HG02642 (cell line): Measurements from ENCODE around the gene CHN2.

Experiments
- ATAC-seq: cut with Tn5 transposase; IDR thresholded peaks from one replicate; pipeline ENCODE4 v1.9.1; 2021; ENCODE audit warnings: mild to moderate bottlenecking; ENCODE audit not compliant: unreplicated experiment, poor library complexity

CHN2 gene

DNA sequence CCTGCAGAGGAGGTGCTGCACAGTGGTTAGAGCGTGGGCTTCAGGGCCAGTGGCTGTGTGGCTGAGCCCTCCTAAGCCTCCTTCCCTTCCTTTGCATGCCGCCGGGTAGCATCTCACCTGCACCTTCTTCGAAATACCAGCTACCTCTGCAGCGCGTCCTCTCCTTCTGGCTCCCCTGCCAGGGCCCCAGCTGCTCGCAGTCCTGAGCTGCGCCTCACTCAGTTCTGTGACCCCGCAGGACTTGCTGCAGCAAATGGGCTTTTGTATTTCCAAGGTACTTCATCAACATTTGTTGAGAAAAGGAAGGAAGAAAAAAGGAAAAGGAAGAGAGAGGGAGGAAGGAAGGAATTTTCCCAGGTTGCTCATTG, 222.3 kb downstream of the CHN2 start:
- ATAC-seq = no peak

DNA sequence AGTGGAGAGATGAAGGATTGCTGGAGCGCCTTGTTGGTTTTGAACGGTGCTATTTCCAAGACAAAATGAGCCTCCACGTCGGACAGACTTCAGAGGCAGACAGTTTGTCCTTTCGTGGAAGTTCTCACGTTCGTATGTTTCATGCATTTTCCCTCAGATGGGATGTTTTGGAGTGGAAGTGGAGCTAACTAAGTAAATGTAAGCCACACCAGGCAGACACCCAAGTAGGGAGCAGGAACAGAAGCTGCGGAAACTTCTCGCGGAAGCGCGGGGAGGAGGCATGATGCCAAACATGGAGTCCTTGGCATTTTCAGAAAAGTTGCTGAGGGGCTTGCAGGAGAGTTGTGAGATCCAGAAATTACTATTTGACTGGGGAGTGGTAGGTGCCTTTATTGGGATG, 223.5 kb downstream of the CHN2 start:
- ATAC-seq = no peak

DNA sequence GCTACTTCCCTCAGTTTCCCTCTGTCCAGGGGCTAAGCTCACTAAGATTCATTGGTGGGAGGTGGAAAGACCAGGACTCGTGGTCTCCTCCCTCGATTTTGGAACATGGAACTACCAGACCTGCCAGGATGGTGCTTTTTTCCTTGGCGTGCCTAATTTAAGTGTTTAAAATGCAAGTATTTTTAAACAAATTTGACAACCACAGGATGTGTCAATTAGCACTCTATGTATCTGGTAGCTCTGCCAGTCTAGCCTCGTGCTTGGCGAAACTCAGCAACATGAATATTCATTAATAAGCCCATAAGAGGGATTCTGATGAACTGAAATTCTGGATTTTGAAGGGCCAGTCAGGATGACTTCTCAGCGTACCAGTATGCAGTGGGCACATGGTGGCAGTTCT, 224.1 kb downstream of the CHN2 start:
- no peak for ATAC-seq

DNA sequence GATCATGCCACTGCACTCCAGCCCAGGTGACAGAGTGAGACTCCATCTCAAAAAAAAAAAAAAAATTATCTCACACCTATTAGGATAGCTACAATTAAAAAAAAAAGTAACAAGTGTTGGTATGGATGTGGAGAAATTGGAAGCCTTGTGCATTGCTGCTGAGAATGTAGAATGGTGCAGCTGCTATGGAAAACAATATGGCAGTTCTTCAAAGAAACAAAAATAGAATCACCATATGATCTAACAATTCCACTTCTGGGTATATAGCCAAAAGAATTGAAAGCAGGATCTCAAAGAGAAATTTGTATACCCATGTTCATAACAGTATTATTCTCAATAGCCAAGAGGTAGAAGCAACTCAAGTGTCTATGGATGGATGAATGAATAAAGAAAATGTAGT, 225.4 kb downstream of the CHN2 start:
- ATAC-seq = no peak

DNA sequence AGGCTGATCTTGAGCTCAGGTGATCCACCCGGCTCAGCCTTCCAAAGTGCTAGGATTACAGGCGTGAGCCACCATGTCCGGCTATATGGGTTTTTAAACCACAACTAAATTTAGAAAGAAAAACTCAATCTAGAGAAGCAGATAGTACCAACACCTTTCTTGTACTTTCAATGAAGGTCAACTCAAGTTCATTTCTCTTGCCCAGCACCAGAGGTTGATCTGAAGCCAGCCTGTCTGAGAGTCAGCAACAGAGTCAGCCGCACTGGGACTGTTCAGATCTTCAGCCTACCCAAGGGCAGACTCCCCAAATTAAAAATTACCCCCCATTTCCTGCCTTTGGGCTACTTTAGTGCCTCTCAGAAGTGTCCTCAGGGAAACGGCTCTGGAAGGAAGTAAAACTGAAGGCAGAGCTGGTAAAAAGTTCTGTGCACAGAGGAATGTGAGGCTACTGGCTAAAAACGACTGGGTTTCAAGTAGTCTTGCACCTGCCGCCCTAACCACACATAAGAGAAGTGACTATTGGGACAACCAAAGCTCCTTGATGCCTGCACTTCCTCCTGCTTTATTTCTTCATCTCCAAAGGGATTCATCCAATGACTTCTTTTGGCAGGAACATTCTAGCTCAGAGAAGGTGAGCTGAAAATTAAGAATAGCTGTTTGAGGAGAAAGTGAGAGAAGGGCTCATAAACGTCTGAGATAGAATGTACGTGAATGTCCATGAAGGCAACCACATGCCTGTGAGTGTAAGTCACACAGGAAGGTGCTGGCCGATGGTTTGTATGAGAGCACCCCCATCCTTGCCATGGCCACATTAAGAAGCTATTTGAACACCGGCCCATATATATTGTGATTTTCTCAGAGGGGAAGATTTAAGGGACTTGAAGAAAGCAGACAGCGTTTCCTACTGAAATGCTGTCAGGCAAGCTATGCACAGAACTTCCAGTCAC, 226.7 kb downstream of the CHN2 start:
- no peak for ATAC-seq

DNA sequence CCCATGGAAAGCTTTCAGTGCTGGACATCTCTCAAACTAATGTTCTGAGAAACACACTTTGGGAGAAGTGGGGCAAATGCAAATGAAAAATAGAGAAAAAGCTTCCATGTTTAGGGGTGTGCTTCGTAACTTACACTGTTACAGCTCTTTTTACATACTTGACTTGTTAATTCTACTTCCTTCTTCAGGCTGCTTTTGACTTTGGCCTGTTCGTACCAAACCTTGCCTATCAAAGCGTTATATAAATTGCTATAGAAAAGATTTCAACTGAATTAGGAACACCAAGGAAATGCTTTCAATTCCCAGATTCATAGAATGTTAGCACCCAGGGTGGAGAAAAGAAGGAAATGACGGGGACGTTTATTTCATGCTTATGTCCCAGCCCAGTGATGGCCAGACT, 228.3 kb downstream of the CHN2 start:
- ATAC-seq = no peak

DNA sequence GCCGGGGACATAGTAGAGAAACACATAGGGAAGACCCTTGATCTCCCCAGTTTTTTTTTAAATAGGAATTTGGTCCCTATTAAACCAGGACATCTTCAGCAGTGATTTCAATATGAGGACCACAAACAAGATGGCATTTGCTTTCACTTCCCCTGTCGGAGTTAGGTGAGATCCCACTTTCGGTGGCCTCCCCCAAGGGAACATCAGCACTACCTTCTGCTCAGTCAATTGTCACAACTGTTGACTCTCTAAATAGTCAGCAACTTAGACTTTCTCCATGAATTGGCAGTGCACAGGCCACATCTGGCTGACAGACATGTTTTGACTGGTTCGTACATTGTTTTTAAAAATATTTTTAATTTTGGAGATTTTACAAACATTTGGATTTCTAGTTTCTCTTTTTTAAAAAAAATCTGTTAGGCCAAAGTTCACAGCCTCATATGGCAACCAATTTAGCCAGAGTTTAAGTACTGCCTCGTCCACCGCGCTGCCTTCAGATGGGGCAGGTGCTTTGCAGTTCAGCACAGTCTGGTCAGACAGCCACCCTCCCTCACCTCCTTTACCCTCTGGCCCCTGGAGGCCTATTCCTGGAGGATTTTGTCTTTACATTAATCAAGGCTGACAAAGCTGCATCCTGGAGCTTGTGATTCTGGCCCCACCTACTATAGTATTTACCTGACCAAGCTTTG, 229.9 kb downstream of the CHN2 start:
- ATAC-seq = peak; percentile 54

DNA sequence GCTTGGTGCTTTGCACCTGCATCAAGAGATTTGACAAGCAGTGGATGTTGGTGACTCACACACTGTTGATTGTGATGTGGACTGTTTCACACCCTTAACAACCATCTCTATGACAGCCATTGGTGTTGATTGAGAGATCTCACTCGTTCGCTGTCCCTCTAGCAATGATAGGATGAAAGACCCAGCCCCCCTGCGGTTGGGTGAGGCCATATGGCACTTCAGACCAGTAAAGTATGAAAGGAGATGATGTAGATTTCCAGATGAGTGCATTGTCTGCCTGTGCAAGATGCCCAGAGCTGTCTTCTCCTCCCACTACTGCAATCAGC, 230.4 kb downstream of the CHN2 start:
- ATAC-seq = no peak

DNA sequence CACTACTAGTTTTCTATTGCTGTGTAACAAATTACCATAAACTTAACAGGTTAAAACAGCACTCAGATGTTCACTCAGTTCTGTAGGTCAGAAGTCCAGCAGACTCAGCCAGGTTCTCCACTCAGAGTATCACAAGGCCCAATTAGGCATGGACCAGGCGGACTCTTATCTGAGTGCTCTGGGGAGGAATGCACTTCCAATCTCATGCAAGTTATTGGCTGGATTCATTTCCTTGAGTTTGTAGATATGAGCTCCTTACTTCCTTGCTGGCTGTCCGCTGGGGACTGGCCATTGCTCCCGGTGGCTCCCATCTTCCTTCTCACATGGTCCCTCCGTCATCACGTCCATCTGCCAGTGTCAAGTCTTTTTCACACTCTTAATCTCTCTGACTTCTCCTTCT, 232.0 kb downstream of the CHN2 start:
- ATAC-seq = no peak

DNA sequence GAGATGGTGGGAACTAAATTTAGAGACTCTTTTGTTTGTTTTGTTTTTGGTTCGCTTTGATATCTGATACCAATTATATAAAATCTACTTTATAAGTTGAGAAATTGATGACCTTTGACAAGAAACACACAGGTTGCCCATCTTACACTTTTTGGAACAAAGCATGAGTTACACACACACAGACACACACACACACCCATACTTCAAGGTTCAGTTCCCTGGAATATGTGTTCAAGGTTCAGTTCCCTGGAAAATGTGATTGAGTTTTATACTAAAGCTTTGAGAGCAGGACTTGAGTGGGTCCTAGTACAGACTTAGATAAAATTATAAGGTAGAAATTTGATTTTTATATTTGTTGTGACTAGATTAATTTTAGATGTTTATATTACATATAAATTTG, 234.8 kb downstream of the CHN2 start:
- no peak for ATAC-seq

DNA sequence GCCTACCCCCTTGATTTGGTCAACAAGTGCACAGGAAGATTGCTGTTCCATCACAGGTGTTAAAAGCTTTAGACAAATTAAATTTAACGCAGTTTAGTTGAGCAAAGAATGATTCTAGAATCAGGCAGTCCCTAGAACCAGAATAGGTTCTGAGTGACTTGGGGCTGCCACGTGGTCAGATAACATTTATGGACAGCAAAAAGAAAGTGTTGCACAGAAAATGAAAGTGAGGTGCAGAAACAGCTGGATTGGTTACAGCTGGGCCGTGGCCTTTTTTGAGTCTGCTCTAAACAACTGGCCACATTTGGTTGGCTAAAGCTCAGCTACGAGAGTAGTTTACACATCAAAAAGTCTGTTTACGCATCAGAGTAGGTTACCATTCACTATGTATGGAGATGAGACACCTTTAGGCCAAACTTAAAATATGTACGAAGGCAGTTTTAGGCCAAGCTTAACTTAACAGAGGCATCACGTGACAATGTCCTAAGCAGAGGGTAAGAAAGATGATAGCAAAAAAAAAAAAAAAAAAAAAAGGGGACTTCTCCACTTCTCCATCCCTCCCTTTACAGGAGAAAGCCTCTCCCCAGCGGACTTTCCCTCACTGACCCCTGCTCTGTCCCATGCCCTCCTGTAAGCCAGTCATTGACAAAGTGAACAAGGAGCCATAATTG, 235.8 kb downstream of the CHN2 start:
- no peak for ATAC-seq

DNA sequence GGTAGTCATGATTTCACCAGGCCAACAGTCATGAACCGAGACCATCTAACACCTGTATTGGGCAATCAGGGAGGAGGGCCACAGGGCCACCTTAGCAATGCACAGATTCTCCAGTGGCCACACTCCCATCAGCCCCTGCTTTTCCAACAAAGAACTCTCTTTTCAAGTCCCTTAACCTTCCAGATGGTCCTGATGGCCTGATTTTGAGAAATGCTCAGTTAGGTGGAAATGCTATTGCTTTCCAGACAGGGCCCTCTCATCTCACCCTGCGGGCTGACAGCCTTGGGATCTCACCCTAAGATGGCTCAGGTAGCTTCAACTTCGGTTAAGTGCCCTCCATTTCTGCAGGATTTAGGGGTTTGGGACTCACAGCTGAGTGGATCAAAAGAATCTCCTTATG, 237.1 kb downstream of the CHN2 start:
- no peak for ATAC-seq

DNA sequence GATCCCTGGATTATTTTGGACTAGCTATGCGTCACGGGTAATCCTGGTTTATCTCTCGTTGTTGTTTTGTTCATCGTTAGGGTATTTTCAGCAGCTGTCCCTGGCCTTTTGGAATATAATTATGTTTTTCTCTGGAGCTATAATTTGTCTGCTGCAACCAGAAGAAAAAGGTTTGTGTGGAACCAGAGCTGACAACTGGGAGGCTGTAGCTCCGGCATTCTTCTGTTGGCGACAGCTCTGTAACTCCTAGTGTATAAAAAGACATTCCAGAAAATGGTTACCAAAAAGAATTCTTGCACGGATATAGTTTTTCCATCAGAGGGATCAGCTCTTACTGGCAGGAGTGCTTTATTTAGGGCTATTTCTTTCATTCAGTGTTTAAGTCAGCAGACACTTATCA, 238.1 kb downstream of the CHN2 start:
- no peak for ATAC-seq

DNA sequence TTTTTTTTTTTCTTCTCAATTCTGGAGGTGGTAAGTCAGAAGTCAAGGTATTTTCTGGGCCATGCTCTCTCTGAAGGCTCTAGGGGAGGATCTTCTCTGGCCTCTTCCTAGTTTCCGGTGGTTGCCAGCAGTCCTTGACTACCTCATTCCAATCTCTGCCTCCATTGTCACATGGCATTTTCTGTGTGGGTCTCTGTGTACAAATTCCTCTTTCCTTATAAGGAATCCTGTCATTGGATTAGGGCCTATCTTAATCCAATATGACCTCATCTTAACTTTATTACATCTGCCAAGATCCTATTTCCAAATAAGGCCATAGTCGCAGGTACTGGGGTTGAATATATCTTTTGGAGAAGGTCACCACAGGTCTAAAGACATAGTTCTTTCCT, 239.8 kb downstream of the CHN2 start:
- no peak for ATAC-seq

DNA sequence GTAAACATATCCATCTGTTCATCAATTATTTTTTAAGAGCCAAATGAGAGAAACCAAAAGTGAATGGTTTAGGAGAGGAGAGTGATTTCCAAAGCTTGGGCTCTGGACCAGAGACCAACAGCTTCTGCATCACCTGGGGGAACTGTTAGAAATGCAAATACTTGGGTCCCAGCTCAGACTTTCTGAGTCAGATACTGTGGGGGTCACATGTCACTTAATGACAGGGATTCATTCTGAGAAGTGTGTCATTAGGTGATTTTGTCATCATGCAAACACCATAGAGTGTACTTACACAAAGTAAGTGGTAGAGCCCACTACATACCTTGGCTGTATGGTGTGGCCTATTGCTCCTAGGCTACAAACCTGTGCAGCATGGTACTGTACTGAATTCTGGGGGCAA, 240.6 kb downstream of the CHN2 start:
- no peak for ATAC-seq

DNA sequence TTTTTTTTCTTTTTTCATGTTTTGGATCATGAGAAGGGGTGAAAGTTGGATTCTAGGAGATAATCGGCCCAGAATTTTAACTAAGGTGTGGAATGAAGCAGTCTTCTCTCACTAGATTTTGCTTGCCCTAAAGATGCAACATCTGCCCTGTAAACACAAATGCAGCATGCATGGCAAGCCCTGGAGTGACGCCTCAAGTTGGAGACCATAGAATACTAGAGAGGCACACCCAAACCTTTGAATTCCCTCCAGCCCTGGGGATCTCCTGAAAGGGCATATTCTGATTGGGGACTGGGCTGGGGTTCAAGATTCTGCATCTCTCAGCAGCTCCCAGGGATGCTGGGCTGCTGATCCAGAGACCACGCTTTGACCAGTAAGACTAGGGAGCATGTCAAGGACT, 241.3 kb downstream of the CHN2 start:
- no peak for ATAC-seq

DNA sequence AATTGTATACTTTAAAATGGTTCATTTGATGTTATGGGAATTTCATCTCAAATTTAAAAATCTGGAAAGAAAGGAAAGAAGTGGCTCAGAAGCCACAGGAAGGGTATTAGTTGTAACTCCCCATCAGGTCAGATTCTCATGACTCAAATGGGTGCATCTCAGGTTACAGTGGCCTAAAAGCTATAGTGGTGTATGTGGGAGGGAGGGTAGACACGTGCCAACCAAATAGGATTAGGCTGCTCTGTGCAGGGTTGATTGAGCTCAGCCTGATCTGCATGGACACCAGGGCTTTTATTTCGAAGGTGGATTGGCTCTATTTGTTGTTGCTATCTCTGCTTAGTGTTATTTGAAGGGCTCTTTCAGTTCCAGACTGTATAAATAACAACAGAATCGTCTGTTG, 247.6 kb downstream of the CHN2 start:
- no peak for ATAC-seq

DNA sequence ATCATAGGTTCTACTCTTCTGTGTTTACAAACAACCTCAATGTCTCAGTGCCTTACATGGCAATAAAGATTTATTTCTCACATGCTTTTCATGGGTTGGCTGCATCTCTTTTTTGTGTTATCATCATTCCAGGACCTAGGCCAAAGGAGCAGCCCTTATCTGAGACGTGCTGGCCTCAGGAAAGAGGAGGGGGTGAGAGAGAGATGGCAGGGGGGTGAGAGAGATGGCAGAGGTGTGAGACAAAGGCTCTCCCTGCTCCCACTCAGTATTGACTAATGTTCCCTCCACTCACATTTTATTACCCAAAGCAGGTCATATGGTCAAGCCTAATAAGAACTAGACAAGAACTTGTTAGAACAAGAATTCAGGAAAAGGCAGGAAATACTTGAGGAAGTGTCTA, 249.0 kb downstream of the CHN2 start:
- no peak for ATAC-seq

DNA sequence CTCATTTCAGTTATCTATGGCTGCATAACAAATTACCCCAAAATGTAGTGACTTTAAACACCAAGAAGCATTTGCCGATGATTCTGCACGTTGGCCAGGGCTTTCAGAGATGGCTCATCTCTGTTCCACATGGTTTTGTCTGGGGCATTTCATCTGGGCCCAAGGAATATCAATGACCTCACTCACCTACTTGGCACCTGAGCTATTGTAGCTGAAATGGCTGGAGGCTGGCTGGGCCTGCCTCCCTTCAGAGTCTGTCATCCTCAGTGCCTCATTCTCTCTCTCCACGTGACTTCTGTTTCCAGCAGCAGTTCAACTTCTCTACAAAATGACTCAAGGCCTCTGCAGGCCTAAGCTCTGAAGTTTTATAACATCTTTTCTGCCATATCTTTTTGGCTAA, 249.7 kb downstream of the CHN2 start:
- ATAC-seq = no peak

DNA sequence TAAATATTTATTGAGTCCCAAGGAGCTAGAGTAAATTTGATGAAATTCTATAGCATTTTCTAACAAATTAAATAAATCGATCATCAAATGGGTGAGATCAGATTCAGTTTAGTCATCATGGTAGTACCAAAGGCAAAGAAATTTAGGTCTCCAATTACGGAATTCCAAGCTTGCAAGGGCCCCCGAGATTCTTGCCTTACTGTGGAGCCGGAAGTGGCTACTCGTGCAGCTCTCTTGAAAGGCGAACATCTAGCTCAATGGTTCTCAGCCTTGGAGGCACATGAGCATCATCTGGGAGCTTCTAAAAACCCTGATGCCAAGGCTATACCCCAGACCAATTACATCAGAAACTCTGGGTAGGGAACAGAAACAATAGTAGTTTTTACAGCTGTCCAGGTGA, 251.2 kb downstream of the CHN2 start:
- no peak for ATAC-seq

DNA sequence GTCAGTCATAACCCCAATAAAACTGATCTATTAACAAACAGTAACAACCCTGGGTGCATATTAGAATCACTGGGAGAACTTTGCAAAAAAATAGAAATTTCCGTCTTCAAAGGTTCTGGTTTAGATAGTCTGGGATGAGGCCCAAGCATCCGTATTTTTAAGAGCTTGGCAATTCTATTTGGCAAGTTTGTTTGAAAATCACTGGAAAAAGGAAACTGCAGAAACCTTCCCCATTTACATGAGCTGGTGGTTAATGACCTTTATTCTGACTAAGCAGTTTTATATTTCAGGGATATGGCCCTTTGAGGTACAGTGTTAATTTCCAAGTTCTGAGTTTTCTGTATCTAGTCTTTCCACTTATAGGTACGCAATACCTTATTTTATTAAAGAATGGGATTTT, 253.3 kb downstream of the CHN2 start:
- ATAC-seq = no peak
